ENCODE data around the gene DGAT2.

GRCh38 chr11:75725547-75726320, 42.8 kb upstream of the DGAT2 start:
- TF ChIP-seq CTCF (IDR thresholded peaks at IDR 0.05; ENCODE audit: borderline replicate concordance, extremely low read depth, low read length, poor library complexity, severe bottlenecking) = no peak
- no peak for TF ChIP-seq EZH2 (IDR thresholded peaks at IDR 0.05; ENCODE audit: borderline replicate concordance, low read depth, low read length, severe bottlenecking)
